HG03064 (cell line): ENCODE measurements around the gene MAST4.

Experiments used
- ATAC-seq: cut with Tn5 transposase; IDR thresholded peaks from one replicate; pipeline ENCODE4 v1.9.1; 2021; ENCODE audit warnings: low read depth; ENCODE audit not compliant: unreplicated experiment

Gene MAST4

GRCh38 chr5:66595756-66596635 lies at the start of gene MAST4:
Gene MAST4, plus strand, starts transcription at chr5:66596393. Its CDS starts 263 bp downstream, at chr5:66596656.
- peak; percentile 99 for ATAC-seq

- ATAC-seq, result no peak
Measured at GRCh38 chr5:66546541-66546940, 49.7 kb upstream of the MAST4 start.

DNA sequence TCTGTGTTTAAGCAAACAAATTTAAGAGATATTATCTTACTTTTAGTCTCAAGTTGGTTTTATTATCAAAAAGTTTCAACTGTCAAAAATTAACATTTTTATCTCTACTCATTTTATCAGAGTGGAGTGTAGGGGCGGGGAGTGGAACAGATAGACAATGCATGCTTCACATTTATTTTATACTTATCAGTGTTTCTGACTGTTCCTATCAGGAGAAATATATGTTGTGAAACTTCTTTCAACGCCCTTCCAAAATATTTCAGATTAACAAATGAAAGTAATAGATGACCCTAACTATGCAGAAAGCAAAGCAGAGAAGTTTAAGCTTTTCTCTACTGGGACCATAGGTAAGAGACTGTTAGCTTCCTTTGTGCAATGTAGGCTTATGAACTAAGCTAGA lies 44.9 kb upstream of the MAST4 start:
- ATAC-seq, result no peak

DNA sequence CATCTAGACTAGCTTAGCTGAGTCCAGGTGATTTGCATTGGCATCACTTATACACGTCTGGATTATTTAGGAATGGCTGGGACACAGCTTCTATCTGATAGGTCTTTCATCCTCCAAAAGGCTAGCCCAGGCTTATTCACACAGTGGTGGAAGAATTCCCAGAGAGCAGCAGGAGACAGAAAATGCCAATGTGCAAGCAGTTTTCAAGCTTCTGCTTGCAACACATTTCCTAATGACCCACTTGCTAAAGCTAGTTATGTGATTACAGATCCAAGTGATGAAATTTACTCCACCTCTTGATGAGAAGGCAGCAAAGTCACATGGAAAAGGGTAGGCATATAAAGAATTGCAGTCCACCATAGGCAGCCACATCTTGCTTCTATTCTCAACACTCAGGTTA lies 44.2 kb upstream of the MAST4 start:
- ATAC-seq, result no peak

- ATAC-seq, result no peak
Measured at GRCh38 chr5:66553368-66553912, 42.8 kb upstream of the MAST4 start.

DNA sequence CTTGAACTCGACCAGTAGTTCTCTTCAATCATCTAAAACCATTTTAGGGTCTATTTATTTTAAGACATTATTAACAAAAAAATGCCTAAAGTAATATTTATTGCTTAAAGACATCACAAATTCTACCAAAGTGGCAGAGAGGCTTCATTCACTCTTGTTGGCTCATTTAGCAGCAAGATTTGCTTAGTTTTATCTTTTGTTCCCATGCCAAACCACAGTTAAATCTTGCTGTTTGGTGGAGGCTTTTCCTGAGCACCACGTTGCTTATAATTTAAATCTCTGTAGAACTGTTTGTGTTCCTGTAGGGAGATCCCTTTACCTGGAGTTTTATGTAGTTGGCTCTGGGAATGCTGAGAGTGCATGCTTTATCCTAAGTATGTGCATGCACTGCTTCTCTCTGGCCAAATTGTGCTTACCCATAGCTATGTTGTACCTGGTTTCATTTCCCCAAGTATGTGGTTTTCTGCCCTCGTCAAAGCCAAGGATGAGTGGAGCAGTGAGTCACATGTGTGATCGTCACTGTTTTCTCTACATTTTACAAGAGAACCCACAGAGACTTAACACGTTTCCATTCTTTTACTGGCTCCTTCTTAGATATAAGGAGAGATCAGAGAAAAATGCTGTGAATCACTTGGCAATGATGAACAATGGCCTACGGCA lies 42.1 kb upstream of the MAST4 start:
- ATAC-seq, result peak; percentile 95

DNA sequence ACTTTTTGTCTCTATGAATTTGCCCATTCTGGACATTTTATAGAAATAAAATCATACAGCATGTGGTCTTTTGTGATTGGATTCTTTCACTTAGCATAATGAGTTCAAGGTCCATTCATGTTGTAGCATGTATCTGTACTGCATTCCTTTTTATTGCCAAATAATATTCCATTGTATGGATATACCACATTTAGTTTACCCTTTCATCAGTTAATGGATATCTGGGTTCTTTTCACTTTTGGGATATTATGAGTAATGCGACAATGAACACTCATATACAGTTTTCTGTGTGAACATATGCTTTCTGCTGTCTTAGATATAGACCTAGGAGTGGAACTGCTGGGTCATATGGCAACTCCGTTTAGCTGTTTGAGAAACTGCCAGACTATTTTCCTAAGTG lies 41.3 kb upstream of the MAST4 start:
- no peak for ATAC-seq

DNA sequence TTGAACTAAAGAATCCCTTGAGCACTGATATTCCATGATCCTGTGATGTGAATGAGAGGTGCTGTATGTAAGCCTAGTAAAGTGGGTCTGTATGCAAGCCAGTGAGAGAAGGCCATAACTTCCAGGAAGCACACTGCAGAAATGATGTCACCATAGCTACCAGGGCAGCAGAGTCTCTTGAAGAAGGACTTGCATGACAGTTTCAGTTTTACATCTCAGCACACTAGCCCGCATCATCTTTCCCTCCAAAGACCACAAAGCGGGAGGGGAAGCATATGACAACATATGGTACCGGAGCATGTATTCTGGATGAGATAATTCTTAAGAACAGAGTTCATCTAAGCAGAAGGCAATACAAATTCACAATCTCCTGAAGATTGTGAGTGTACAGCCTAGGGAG lies 37.6 kb upstream of the MAST4 start:
- no peak for ATAC-seq

- ATAC-seq, result no peak
Measured at GRCh38 chr5:66560371-66560770, 35.8 kb upstream of the MAST4 start.

DNA sequence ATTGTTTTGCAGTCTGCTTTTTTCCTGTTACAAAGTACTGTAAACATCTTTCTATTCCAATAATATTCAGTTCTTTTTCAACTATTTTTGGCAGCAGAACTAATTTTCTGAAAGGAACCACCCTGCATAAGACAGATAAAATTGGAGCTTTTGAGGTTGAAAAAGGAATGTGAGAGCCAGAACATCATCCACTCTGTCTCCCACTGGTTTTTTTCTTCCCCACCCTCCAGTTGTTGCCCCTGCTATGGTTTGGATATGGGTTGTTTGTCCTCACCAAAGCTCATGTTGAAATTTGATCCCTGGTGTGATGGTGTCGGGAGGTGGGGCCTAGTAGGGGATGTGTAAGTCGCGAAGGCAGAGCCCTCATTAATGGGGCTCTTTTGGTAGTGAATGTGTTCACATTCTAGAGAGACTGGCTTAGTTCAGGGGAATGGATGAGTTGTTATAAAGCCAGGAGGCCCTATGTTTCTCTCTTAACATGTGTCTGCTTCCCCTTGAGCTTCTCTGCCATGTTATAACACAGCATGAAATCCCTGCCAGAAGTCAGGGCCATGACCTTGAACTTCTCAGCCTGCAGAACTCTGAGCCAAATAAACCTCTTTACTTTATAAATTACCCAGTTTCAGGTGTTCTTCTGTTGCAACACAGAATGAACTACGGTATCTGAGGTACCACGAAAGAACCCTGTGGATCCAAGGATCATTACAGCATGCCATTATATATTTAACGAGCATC lies 34.8 kb upstream of the MAST4 start:
- no peak for ATAC-seq

DNA sequence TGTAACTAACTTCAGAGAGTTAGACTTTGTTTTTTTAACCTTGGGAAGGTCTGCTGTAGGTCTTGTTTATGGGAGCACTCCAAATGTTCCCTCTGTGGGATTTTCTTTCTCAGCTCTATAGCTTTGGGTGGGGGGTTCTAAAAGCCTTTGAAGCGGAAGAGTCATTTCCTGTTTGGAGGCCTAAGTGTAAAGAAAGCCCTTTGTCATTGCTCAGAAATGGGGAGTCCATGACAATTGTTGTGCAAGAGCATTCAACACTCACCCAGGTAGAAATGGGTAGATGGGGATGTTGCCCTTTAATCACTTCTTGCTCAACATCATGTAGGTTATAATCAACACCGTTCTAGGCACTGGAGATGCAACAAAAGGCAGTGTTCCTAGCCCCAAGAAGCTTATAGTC lies 30.3 kb upstream of the MAST4 start:
- ATAC-seq, result no peak

DNA sequence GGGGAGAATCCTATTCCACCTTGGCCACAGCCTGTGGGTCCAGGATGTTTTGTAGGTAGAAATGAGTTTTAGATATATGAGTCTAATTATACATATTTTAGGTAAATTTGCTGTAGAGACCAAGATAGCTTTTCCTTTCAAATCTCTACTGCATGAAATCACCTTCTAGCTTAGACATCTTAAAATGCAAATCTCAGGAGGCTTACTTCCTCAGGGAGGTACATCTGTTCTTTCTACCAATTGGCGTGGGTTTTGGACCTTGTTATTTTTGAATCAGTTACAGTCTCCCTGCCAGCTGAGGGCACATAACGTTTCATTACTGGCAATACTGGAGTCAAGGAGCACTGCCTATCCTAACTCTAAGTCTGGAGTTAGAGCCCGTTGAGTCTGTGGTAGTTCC lies 28.7 kb upstream of the MAST4 start:
- no peak for ATAC-seq

GRCh38 chr5:66570201-66570600 lies 26.0 kb upstream of the MAST4 start:
- no peak for ATAC-seq

DNA sequence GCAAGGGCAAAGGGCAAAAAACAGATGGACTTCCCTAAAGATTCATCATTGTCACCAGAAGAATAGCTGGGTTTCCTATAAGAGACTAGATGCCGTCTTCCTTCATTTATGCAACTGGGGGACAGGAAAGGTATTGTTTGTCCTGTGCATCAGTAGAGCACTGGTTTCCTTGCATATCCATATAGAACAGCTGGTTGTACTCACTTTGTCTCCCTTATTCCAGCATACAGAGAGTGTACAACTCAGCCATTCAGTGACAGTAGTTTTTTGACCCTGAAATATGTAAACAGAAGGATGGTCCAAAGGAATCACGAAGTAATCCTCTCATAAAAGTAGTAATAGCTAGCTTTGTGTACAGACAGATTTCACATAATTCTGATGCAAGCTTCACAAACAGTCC lies 22.5 kb upstream of the MAST4 start:
- no peak for ATAC-seq

GRCh38 chr5:66582499-66583165 lies 13.6 kb upstream of the MAST4 start:
- no peak for ATAC-seq

DNA sequence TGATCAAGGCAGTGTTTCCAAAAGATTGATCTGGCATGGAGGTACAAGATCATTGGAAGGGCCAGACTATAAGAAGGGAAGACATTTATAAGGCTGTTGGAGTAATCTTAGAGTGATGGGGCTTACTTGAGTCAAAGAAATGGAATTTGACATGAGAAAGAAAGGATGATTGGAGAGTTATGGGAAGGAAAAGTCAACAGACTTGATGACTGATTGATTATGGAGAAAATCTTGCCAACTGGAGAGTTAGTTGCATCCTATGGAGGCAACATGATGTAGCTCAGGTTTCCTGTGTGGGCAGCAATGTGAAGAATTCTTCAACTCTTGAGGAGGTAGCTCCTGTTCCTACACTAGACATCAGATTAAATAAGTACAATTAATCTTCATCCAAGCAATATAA lies 10.9 kb upstream of the MAST4 start:
- ATAC-seq, result no peak

GRCh38 chr5:66587771-66588170 lies 8.4 kb upstream of the MAST4 start:
- no peak for ATAC-seq

GRCh38 chr5:66596636-66597182 lies 516 bp downstream of the MAST4 start:
- ATAC-seq, result peak; percentile 32

- ATAC-seq, result no peak
Measured at GRCh38 chr5:66597183-66597757, 1.1 kb downstream of the MAST4 start.

DNA sequence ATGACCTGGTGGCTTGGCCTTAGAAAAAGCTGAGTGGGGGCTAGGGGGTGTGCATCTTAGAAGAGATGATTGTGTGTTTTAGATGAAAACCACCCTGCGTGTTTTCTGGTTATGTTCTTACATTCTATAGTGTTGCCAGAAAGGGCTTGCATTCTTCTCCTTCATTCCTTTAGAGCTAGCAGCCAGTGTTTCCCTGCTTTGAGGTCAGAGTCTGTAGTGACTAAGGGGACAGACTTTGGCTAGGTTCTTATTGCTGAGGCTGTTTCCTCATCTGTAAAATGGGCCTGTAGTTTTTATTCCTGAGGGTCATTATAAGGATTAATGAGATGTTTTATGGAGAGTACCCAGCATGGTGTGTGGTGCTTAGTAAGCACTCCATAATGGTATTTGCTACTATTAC lies 6.4 kb downstream of the MAST4 start:
- no peak for ATAC-seq
